HFFc6 (cell line): ENCODE results near the gene F5. TPM values are rescaled to one million over a fixed set of nuclear protein-coding genes. Genes with fewer than 3 reads are reported as not detected.

Experiments
- DNase-seq: peaks from one replicate; pipeline ENCODE4 v3.0.0-alpha.2; 2018
- H3K27ac Mint-ChIP-seq: 2 replicates; pipeline ENCODE4 v1.8.0; 2020; ENCODE audit warnings: mild to moderate bottlenecking, mixed read lengths
- H3K27me3 Mint-ChIP-seq: 2 replicates; pipeline ENCODE4 v1.8.0; 2021; ENCODE audit warnings: mild to moderate bottlenecking, moderate library complexity, mixed read lengths; ENCODE audit not compliant: insufficient read depth
- H3K36me3 Mint-ChIP-seq: 2 replicates; pipeline ENCODE4 v1.8.0; 2021; ENCODE audit warnings: low read depth, mixed read lengths
- H3K4me1 Mint-ChIP-seq: 2 replicates; pipeline ENCODE4 v1.8.0; 2020; ENCODE audit warnings: low read depth, mixed read lengths
- H3K4me3 Mint-ChIP-seq: 2 replicates; pipeline ENCODE4 v1.8.0; 2020; ENCODE audit warnings: mild to moderate bottlenecking, moderate library complexity, mixed read lengths
- H3K9me3 Mint-ChIP-seq: 2 replicates; pipeline ENCODE4 v1.8.0; 2020; ENCODE audit warnings: mild to moderate bottlenecking, mixed read lengths
- total RNA-seq, 6 experiments: library from RNA; stranded (reverse); fragmentation: NEBNext Ultra II Directional; extraction: Animal tissue kit (Norgen Biotek cat#: 25700); gene quantifications; 2 replicates in 1 of 6; 3 replicates in 5 of 6; pipeline ENCODE4 v1.2.3, GENCODE V29; 2021
- TF ChIP-seq, protein P1 (sequence below): fragments of 200-600 bp; sonication (generic); IDR thresholded peaks from 2 replicates; pipeline ENCODE4 v1.5.0; 2021; ENCODE audit warnings: antibody characterized with exemption, mild to moderate bottlenecking

The F5 gene
- total RNA-seq, 6 experiments from 2014 or later: not detected

DNA sequence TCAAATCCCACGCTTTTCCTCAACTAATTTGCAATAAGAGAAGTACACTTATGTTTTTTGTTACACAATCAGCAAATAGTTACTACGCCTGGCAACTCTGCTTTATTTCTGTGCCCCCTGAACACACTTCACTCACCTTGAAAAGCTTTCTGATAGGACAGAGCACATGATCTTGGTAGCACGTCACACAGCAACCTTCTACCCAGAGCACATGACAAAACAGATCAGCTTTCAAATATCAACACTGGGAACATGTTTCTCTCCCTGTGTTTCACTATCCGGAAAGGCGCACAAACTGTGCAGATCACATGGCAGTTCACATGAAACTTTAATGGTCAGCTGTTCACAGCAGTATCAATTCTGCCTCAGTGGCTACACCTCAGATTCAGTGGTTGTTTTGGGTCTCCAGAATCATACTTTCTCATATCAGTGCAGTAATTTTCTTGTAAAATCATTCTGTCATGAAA lies 102.7 kb downstream of the F5 start:
- Mint-ChIP-seq H3K4me1 (peaks cover 51% of the 10 kb centered on the region), H3K9me3 (no peaks in the 10 kb centered on the region), H3K36me3 (no peaks in the 10 kb centered on the region), H3K27me3 (peaks cover 2% of the 10 kb centered on the region; the same call in 1 of the 2 replicates), H3K4me3 (peak overlapping the region; percentile 94), H3K27ac (peak overlapping the region; percentile 57; the same call in 1 of the 2 replicates)
- DNase-seq: no peak
- TF ChIP-seq, protein P1, sequence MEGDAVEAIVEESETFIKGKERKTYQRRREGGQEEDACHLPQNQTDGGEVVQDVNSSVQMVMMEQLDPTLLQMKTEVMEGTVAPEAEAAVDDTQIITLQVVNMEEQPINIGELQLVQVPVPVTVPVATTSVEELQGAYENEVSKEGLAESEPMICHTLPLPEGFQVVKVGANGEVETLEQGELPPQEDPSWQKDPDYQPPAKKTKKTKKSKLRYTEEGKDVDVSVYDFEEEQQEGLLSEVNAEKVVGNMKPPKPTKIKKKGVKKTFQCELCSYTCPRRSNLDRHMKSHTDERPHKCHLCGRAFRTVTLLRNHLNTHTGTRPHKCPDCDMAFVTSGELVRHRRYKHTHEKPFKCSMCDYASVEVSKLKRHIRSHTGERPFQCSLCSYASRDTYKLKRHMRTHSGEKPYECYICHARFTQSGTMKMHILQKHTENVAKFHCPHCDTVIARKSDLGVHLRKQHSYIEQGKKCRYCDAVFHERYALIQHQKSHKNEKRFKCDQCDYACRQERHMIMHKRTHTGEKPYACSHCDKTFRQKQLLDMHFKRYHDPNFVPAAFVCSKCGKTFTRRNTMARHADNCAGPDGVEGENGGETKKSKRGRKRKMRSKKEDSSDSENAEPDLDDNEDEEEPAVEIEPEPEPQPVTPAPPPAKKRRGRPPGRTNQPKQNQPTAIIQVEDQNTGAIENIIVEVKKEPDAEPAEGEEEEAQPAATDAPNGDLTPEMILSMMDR: no peak

DNA sequence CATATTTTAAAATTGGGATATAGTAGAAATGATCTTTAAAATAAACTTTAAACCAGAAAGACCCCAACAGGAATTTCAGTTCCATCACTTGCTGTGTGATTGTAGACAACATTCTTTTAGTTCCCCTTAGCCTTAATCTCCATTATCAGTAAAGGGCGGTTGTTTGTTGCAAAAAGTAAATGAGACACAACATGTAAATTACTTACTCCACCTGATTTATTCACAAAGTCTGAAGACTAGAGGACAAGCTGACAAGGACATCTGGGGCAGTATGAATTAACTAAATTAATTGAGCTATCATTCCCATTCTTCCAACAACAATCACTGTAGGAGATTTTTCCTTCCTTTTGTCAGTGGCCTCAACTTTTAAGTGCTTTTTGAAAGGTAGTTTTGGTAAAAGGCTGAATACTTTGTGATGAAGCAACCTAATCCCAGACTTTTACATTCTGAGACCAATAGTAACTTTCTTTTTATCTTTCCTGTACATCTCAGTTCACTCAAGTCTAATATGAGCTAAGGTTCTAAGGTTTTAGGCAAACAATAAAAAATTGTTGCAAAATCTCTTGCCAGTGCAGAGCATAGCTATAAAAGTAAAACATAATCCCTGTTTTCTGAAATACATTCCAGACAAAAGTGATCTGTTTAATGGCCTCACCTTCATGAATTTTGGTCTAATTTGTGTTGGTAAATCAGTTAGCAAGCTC lies 106.8 kb downstream of the F5 start:
- TF ChIP-seq, protein P1: no peak
- Mint-ChIP-seq H3K9me3 (no peaks in the 10 kb centered on the region), H3K27me3 (no peaks in the 10 kb centered on the region), H3K27ac (no peak overlapping the region), H3K4me1 (peaks cover 22% of the 10 kb centered on the region), H3K4me3 (no peak overlapping the region), H3K36me3 (no peaks in the 10 kb centered on the region)
- no peak for DNase-seq

DNA sequence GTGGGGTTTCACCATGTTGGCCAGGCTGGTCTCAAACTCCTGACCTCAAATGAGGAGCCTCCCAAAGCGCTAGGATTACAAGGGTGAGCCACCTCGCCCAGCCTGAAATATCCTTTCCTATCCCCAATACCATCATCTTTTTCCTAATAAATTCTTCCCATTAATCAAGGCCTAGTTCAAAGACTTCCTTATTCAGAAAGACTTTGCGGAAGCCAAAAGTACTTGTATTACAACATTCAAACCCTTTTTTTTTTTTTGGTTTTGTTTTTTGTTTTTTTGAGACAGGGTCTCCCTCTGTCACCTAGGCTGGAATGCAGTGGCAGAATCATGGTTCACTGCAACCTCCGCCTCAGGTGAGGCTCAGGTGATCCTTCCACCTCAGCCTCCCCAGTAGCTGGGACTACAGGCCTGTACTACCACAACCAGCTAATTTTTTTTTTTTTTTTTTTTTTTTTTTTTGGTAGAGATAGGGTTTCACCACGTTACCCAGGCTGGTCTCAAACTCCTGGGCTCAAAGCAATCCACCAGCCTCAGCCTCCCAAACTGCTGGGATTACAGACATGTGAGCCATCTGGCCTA lies 108.1 kb downstream of the F5 start:
- TF ChIP-seq, protein P1: no peak
- H3K36me3 Mint-ChIP-seq: no peaks in the 10 kb centered on the region
- H3K4me3 Mint-ChIP-seq: no peak overlapping the region
- no peak overlapping the region for H3K27ac Mint-ChIP-seq
- H3K9me3 Mint-ChIP-seq: no peaks in the 10 kb centered on the region
- H3K4me1 Mint-ChIP-seq: peaks cover 9% of the 10 kb centered on the region
- H3K27me3 Mint-ChIP-seq: no peaks in the 10 kb centered on the region
- DNase-seq: no peak

DNA sequence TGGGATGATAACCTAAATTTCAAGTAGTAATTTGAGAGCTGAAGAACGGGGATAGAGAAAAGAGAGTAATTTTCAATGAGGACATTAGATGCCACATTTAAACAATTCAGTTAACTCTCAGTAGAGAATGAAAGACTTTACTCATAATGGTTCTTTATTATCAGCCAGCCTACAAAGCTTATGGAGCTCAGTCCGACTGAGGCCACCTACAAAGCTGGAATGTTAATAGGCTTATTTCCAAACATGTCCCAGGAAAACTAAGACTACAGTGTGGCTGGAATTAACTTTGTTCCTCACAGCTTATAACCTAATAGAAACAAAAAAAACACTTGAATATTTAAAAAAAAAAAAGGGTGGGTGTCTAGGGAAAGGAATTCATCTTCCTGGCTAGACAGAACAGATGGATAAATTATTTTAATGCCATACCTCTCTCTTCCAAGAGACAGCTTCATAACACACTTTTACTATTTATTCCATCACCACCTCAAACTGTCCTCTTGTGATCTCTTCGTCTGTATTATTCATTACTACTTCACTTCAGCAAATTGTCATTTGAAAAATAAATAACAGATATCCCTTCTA lies 110.4 kb downstream of the F5 start:
- Mint-ChIP-seq H3K27me3 (no peaks in the 10 kb centered on the region), H3K27ac (no peak overlapping the region), H3K4me1 (peaks cover 4% of the 10 kb centered on the region), H3K4me3 (no peak overlapping the region), H3K9me3 (no peaks in the 10 kb centered on the region), H3K36me3 (no peaks in the 10 kb centered on the region)
- DNase-seq: no peak
- TF ChIP-seq, protein P1: no peak

DNA sequence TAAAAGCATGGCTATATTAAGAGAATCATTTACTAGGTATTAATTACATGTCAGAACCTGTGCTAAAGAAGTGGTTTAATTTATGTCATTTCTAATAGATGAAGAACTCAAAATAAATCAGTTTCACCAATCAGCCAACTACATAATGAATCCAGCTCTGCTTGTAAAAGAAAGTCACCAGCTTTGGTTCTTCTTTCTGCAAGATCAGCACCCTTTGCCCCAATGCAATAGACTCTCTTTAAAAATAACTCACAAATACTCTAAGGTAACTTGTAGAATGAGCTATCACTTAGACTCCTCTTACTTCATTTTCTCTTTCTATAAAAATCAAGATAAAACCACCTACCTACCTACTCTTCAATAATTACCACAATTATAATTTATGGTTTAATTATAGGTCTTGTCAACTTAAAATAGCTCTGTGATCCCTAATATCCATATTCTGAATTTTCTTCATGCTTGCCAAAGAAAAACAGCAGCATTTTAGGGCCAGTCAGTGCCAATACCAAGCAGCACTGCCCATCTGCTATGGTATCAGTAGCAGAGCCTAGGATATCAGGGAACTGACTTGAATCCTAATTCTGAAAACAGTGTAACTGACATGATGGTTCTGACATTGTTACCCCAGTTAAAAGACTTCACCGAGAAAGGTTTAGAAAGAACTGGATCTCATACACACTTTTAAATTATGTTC lies 111.8 kb downstream of the F5 start:
- H3K9me3 Mint-ChIP-seq: no peaks in the 10 kb centered on the region
- no peaks in the 10 kb centered on the region for H3K36me3 Mint-ChIP-seq

More for the DNA sequence above, 111.8 kb downstream of the F5 start:
- Mint-ChIP-seq H3K27ac (no peak overlapping the region), H3K27me3 (no peaks in the 10 kb centered on the region), H3K4me1 (peaks cover 4% of the 10 kb centered on the region), H3K4me3 (no peak overlapping the region)
- TF ChIP-seq, protein P1: no peak
- no peak for DNase-seq
